Endodermal cell (in vitro differentiated cells): ENCODE results near the gene SMIM10L1. TPM values are rescaled to one million over a fixed set of nuclear protein-coding genes. Genes with fewer than 3 reads are reported as not detected.

Experiments used
- DNase-seq: peaks from one replicate; pipeline ENCODE4 v3.0.0-alpha.2; 2017
- H3K27ac ChIP-seq: 2 replicates; pipeline ENCODE4 v1.5.1; 2013; ENCODE audit warnings: mild to moderate bottlenecking, low read depth, low read length, moderate library complexity
- H3K27me3 ChIP-seq: 2 replicates; pipeline ENCODE4 v1.6.1; 2013; ENCODE audit warnings: mild to moderate bottlenecking, low read length, moderate library complexity; ENCODE audit not compliant: insufficient read depth, control insufficient read depth, poor library complexity, severe bottlenecking
- H3K36me3 ChIP-seq: 2 replicates; pipeline ENCODE4 v1.7.0; 2013; ENCODE audit warnings: mild to moderate bottlenecking, low read length, moderate library complexity; ENCODE audit not compliant: control insufficient read depth, insufficient read depth
- H3K4me1 ChIP-seq: one replicate; pipeline ENCODE4 v1.7.0; 2013; ENCODE audit warnings: low read length; ENCODE audit not compliant: control insufficient read depth, insufficient read depth
- H3K4me3 ChIP-seq: 2 replicates; pipeline ENCODE4 v1.5.1; 2013; ENCODE audit warnings: mild to moderate bottlenecking, low read length, moderate library complexity
- H3K9ac ChIP-seq: 2 replicates; pipeline ENCODE4 v1.6.1; 2013; ENCODE audit warnings: mild to moderate bottlenecking, low read length, moderate library complexity; ENCODE audit not compliant: poor library complexity, severe bottlenecking; ENCODE audit errors: extremely low read depth
- H3K9me3 ChIP-seq: 2 replicates; pipeline ENCODE4 v1.6.1; 2013; ENCODE audit warnings: mild to moderate bottlenecking, low read length, moderate library complexity; ENCODE audit not compliant: control insufficient read depth
- H3K27ac Mint-ChIP-seq: 2 replicates; pipeline ENCODE4 v1.8.0; 2020; ENCODE audit warnings: mixed read lengths
- H3K27me3 Mint-ChIP-seq: 2 replicates; pipeline ENCODE4 v1.8.0; 2021; ENCODE audit warnings: mild to moderate bottlenecking, mixed read lengths; ENCODE audit not compliant: insufficient read depth
- H3K36me3 Mint-ChIP-seq: 2 replicates; pipeline ENCODE4 v1.8.0; 2020; ENCODE audit warnings: low read depth, mixed read lengths
- H3K4me1 Mint-ChIP-seq: 2 replicates; pipeline ENCODE4 v1.8.0; 2020; ENCODE audit warnings: mixed read lengths
- H3K4me3 Mint-ChIP-seq: 2 replicates; pipeline ENCODE4 v1.8.0; 2020; ENCODE audit warnings: mild to moderate bottlenecking, moderate library complexity, mixed read lengths
- H3K9me3 Mint-ChIP-seq: 2 replicates; pipeline ENCODE4 v1.8.0; 2020; ENCODE audit warnings: mild to moderate bottlenecking, mixed read lengths
- CTCF ChIP-seq: fragments of 200-600 bp; sonication (generic); conservative IDR thresholded peaks from 2 replicates; pipeline ENCODE4 v1.5.0; 2021; ENCODE audit warnings: antibody characterized with exemption, mild to moderate bottlenecking
- WGBS, 2 experiments: methylation state at CpG; one replicate each; pipeline versions ENCODE4 v1.1.5 to v1.1.7; 2013; ENCODE audit warnings: missing lambda C conversion rate in 2 of 2, mixed read lengths in 1 of 2; ENCODE audit not compliant: insufficient coverage in 1 of 2, insufficient read length in 1 of 2; 5-methylcytosine and 5-hydroxymethylcytosine counted together
- total RNA-seq, 2 donors: library from RNA; stranded (reverse); fragmentation: NEBNext Ultra II Directional in 1 of 2; extraction: Animal tissue kit (Norgen Biotek cat#: 25700) in 1 of 2; gene quantifications; 2 replicates in 1 of 2; 3 replicates in 1 of 2; pipeline ENCODE4 v1.2.1, GENCODE V29; 2021

Gene SMIM10L1
- total RNA-seq, 2 donors from 2014 or later: 12.9 to 31.5 TPM

- Mint-ChIP-seq H3K27ac (no peak overlapping the region), H3K4me3 (no peak overlapping the region), H3K9me3 (no peaks in the 10 kb centered on the region), H3K27me3 (no peaks in the 10 kb centered on the region), H3K4me1 (peaks cover 23% of the 10 kb centered on the region), H3K36me3 (peaks cover 59% of the 10 kb centered on the region)
- H3K9ac ChIP-seq: no peak overlapping the region
- no peaks in the 10 kb centered on the region for H3K27me3 ChIP-seq
- peaks cover 45% of the 10 kb centered on the region for H3K36me3 ChIP-seq
- H3K4me3 ChIP-seq: no peak overlapping the region
- H3K9me3 ChIP-seq: no peaks in the 10 kb centered on the region
- H3K4me1 ChIP-seq: peaks cover 6% of the 10 kb centered on the region
- no peak overlapping the region for H3K27ac ChIP-seq
- no peak for TF ChIP-seq CTCF
- no peak for DNase-seq
Measured at GRCh38 chr12:11164384-11164783, 6.6 kb upstream of the SMIM10L1 start.

GRCh38 chr12:11166300-11166699 is 4.7 kb upstream of the SMIM10L1 start:
- Mint-ChIP-seq H3K4me1 (peaks cover 32% of the 10 kb centered on the region), H3K9me3 (no peaks in the 10 kb centered on the region), H3K36me3 (peaks cover 49% of the 10 kb centered on the region), H3K27ac (peak overlapping the region; percentile 44), H3K4me3 (no peak overlapping the region), H3K27me3 (no peaks in the 10 kb centered on the region)
- Histone ChIP-seq H3K9me3 (no peaks in the 10 kb centered on the region), H3K36me3 (peaks cover 51% of the 10 kb centered on the region), H3K27me3 (no peaks in the 10 kb centered on the region), H3K4me1 (peaks cover 8% of the 10 kb centered on the region), H3K27ac (no peak overlapping the region), H3K4me3 (no peak overlapping the region), H3K9ac (no peak overlapping the region)
- DNase-seq: no peak
- no peak for TF ChIP-seq CTCF

- Mint-ChIP-seq H3K27ac (peak overlapping the region; percentile 88), H3K27me3 (no peaks in the 10 kb centered on the region), H3K9me3 (no peaks in the 10 kb centered on the region), H3K4me3 (peak overlapping the region; percentile 94), H3K4me1 (peaks cover 44% of the 10 kb centered on the region), H3K36me3 (peaks cover 41% of the 10 kb centered on the region)
- H3K9ac ChIP-seq: peak overlapping the region; percentile 98
- H3K9me3 ChIP-seq: no peaks in the 10 kb centered on the region
- TF ChIP-seq CTCF: no peak
- H3K4me3 ChIP-seq: peak overlapping the region; percentile 100
- H3K36me3 ChIP-seq: peaks cover 30% of the 10 kb centered on the region
- H3K27ac ChIP-seq: peak overlapping the region; percentile 93
- peaks cover 9% of the 10 kb centered on the region for H3K4me1 ChIP-seq
- WGBS, 2 experiments: 10 to 13% methylated on average over 2 to 4 of the region's 4 CpGs
- H3K27me3 ChIP-seq: no peaks in the 10 kb centered on the region
- DNase-seq: no peak
Measured at GRCh38 chr12:11170810-11171144, 217 bp upstream of the SMIM10L1 start.
